Progenitor cell of endocrine pancreas (in vitro differentiated cells): Measurements from ENCODE around the gene MARCHF3. TPM values are rescaled to one million over a fixed set of nuclear protein-coding genes. Genes with fewer than 3 reads are reported as not detected.
"Not testable (repeated sequence)": the region's sequence is repeated elsewhere in the genome, so short reads cannot be mapped to it uniquely, and the experiment has no call there.

Experiments
- DNase-seq: peaks from one replicate; pipeline ENCODE4 v3.0.0; 2021; ENCODE audit warnings: low spot score; ENCODE audit not compliant: unreplicated experiment
- H3K27ac Mint-ChIP-seq: 2 replicates; pipeline ENCODE4 v1.8.0; 2021; ENCODE audit warnings: mild to moderate bottlenecking, moderate library complexity, mixed read lengths
- H3K27me3 Mint-ChIP-seq: 2 replicates; pipeline ENCODE4 v1.8.0; 2021; ENCODE audit warnings: mixed read lengths
- H3K36me3 Mint-ChIP-seq: 2 replicates; pipeline ENCODE4 v1.8.0; 2022; ENCODE audit warnings: mixed read lengths; ENCODE audit not compliant: insufficient read depth
- H3K4me1 Mint-ChIP-seq: 2 replicates; pipeline ENCODE4 v1.8.0; 2021; ENCODE audit warnings: low read depth, mixed read lengths
- H3K4me3 Mint-ChIP-seq: 2 replicates; pipeline ENCODE4 v1.8.0; 2021; ENCODE audit warnings: low read depth, mild to moderate bottlenecking, moderate library complexity, mixed read lengths
- H3K9me3 Mint-ChIP-seq: 2 replicates; pipeline ENCODE4 v1.8.0; 2021; ENCODE audit warnings: low read depth, mixed read lengths
- CTCF ChIP-seq: fragments of 200-600 bp; sonication (generic); IDR thresholded peaks from one replicate; pipeline ENCODE4 v1.5.0; 2021; ENCODE audit warnings: antibody characterized with exemption, mild to moderate bottlenecking; ENCODE audit not compliant: unreplicated experiment
- total RNA-seq: library from RNA; stranded (reverse); gene quantifications from 2 replicates; pipeline ENCODE4 v1.2.1, GENCODE V29; 2021

Gene MARCHF3
- total RNA-seq, 1 donor from 2014 or later = 11.6 TPM

GRCh38 chr5:126947146-126948010 lies 83.0 kb downstream of the MARCHF3 start:
- Mint-ChIP-seq H3K27ac (peak overlapping the region; percentile 71), H3K9me3 (no peaks in the 10 kb centered on the region), H3K27me3 (no peaks in the 10 kb centered on the region), H3K36me3 (no peaks in the 10 kb centered on the region), H3K4me1 (peaks cover 31% of the 10 kb centered on the region), H3K4me3 (no peak overlapping the region)
- no peak for TF ChIP-seq CTCF
- DNase-seq = no peak

- not testable (repeated sequence) for H3K4me3 Mint-ChIP-seq, H3K27ac Mint-ChIP-seq, DNase-seq, H3K27me3 Mint-ChIP-seq, H3K9me3 Mint-ChIP-seq, H3K36me3 Mint-ChIP-seq
- H3K4me1 Mint-ChIP-seq = peaks cover 45% of the 10 kb centered on the region
Measured at GRCh38 chr5:126942908-126943307, 87.5 kb downstream of the MARCHF3 start.

- Mint-ChIP-seq H3K4me3 (no peak overlapping the region), H3K4me1 (peaks cover 38% of the 10 kb centered on the region), H3K9me3 (no peaks in the 10 kb centered on the region), H3K27ac (no peak overlapping the region), H3K27me3 (no peaks in the 10 kb centered on the region), H3K36me3 (no peaks in the 10 kb centered on the region)
- TF ChIP-seq CTCF = no peak
- DNase-seq = no peak
Measured at GRCh38 chr5:126941403-126941802, 89.0 kb downstream of the MARCHF3 start.

- H3K27me3 Mint-ChIP-seq = no peaks in the 10 kb centered on the region
- no peak for TF ChIP-seq CTCF
- H3K27ac Mint-ChIP-seq = peak overlapping the region; percentile 85
- DNase-seq = no peak
- no peak overlapping the region for H3K4me3 Mint-ChIP-seq
- H3K9me3 Mint-ChIP-seq = no peaks in the 10 kb centered on the region
- H3K36me3 Mint-ChIP-seq = no peaks in the 10 kb centered on the region
- H3K4me1 Mint-ChIP-seq = peaks cover 34% of the 10 kb centered on the region
Measured at GRCh38 chr5:126939887-126940286, 90.5 kb downstream of the MARCHF3 start.

- Mint-ChIP-seq H3K27me3 (no peaks in the 10 kb centered on the region), H3K9me3 (no peaks in the 10 kb centered on the region), H3K4me3 (no peak overlapping the region), H3K4me1 (peaks cover 33% of the 10 kb centered on the region), H3K27ac (no peak overlapping the region), H3K36me3 (no peaks in the 10 kb centered on the region)
- no peak for TF ChIP-seq CTCF
- no peak for DNase-seq
Measured at GRCh38 chr5:126938466-126938865, 91.9 kb downstream of the MARCHF3 start.

GRCh38 chr5:126937771-126938170 lies 92.6 kb downstream of the MARCHF3 start:
- Mint-ChIP-seq H3K4me3 (no peak overlapping the region), H3K4me1 (peaks cover 33% of the 10 kb centered on the region), H3K36me3 (no peaks in the 10 kb centered on the region), H3K27me3 (no peaks in the 10 kb centered on the region), H3K9me3 (no peaks in the 10 kb centered on the region), H3K27ac (no peak overlapping the region)
- DNase-seq = no peak
- no peak for TF ChIP-seq CTCF
